OCI-LY3 (cell line): ENCODE measurements around the gene FNBP1L.
A peak's percentile ranks its signal among the peaks of the same experiment; 100 is the strongest.

Experiments used
- H2AFZ ChIP-seq: fragments of 200-600, 300-600 bp; shearing (Covaris generic); 2 replicates; pipeline ENCODE4 v1.6.0; 2014; ENCODE audit warnings: antibody characterized with exemption, low read depth, low read length
- H3K27ac ChIP-seq: fragments of 200-600, 300-600 bp; sonication (generic); 2 replicates; pipeline ENCODE4 v1.5.1; 2014; ENCODE audit warnings: mild to moderate bottlenecking, low read length, moderate library complexity, mixed read lengths
- H3K27me3 ChIP-seq: fragments of 200-600, 300-600 bp; sonication (generic); 2 replicates; pipeline ENCODE4 v1.6.1; 2014; ENCODE audit warnings: low read depth, low read length, mixed read lengths
- H3K36me3 ChIP-seq: fragments of 200-600, 300-600 bp; sonication (generic); replicated peaks from 2 replicates; pipeline ENCODE3; 2014; ENCODE audit warnings: low read depth, low read length, mixed read lengths
- H3K4me1 ChIP-seq: fragments of 300-600, 200-600 bp; sonication (generic); 2 replicates; pipeline ENCODE4 v1.6.1; 2014; ENCODE audit warnings: low read length, mixed read lengths
- H3K4me2 ChIP-seq: fragments of 200-600, 300-600 bp; sonication (generic); 2 replicates; pipeline ENCODE4 v1.6.1; 2014; ENCODE audit warnings: low read length, mixed read lengths
- H3K4me3 ChIP-seq: fragments of 300-600, 200-600 bp; sonication (generic); 2 replicates; pipeline ENCODE4 v1.5.1; 2014; ENCODE audit warnings: antibody characterized with exemption, mild to moderate bottlenecking, low read length, moderate library complexity
- H3K79me2 ChIP-seq: fragments of 300-600, 200-600 bp; shearing (Covaris generic); 2 replicates; pipeline ENCODE4 v1.6.1; 2014; ENCODE audit warnings: mild to moderate bottlenecking, low read length, mixed read lengths
- H3K9ac ChIP-seq: fragments of 300-600, 200-600 bp; shearing (Covaris generic); 2 replicates; pipeline ENCODE4 v1.6.0; 2014; ENCODE audit warnings: mild to moderate bottlenecking, low read length, moderate library complexity
- H3K9me3 ChIP-seq: fragments of 200-600, 300-600 bp; shearing (Covaris generic); 2 replicates; pipeline ENCODE4 v1.6.1; 2014; ENCODE audit warnings: low read length, mixed read lengths; ENCODE audit not compliant: insufficient read depth
- H4K20me1 ChIP-seq: fragments of 200-600, 300-600 bp; sonication (generic); 2 replicates; pipeline ENCODE4 v1.6.1; 2016; ENCODE audit warnings: low read length, mixed read lengths; ENCODE audit not compliant: insufficient read depth
- EZH2phosphoT487 ChIP-seq: fragments of 200-600 bp; shearing (Covaris generic); IDR thresholded peaks from 2 replicates; pipeline ENCODE4 v1.6.1; 2018; ENCODE audit warnings: antibody characterized with exemption, mixed run types, low read depth
- TF ChIP-seq, protein P1 (sequence below): fragments of 200-600, 300-600 bp; sonication (generic); IDR thresholded peaks from 2 replicates; pipeline ENCODE4 v1.5.1; 2014; ENCODE audit warnings: antibody characterized with exemption, low read length, low read depth

The FNBP1L gene

DNA sequence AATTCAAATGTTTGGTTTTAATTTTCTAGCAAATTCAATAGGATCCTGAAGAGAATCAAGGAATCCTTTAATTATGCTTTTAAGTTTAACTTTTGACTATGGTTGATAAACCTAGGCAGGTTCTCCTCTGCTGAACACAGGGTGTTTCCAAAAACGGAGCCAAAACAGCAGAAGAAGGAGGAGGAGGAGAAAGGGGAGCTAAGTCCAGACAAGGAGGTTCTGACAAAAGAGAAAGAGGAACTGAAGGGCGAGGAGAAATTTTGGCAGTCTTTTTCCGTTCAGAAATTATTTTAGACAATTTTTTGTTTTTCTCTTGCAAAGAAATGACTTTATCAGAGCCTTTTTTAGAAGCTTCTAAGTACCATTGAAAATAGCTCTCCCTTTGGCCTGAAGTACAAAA, 33.2 kb upstream of the FNBP1L start:
- Histone ChIP-seq H3K9me3 (no peaks in the 10 kb centered on the region), H2AFZ (no peak overlapping the region; the same call in 1 of the 2 replicates), H3K27me3 (no peaks in the 10 kb centered on the region), H3K79me2 (no peaks in the 10 kb centered on the region), H3K9ac (no peak overlapping the region), H4K20me1 (no peaks in the 10 kb centered on the region), H3K4me3 (peak overlapping the region; percentile 27), H3K36me3 (no peaks in the 10 kb centered on the region), H3K27ac (no peak overlapping the region), H3K4me1 (peaks cover 11% of the 10 kb centered on the region), H3K4me2 (peak overlapping the region; percentile 35)
- TF ChIP-seq EZH2phosphoT487: no peak
- TF ChIP-seq, protein P1, sequence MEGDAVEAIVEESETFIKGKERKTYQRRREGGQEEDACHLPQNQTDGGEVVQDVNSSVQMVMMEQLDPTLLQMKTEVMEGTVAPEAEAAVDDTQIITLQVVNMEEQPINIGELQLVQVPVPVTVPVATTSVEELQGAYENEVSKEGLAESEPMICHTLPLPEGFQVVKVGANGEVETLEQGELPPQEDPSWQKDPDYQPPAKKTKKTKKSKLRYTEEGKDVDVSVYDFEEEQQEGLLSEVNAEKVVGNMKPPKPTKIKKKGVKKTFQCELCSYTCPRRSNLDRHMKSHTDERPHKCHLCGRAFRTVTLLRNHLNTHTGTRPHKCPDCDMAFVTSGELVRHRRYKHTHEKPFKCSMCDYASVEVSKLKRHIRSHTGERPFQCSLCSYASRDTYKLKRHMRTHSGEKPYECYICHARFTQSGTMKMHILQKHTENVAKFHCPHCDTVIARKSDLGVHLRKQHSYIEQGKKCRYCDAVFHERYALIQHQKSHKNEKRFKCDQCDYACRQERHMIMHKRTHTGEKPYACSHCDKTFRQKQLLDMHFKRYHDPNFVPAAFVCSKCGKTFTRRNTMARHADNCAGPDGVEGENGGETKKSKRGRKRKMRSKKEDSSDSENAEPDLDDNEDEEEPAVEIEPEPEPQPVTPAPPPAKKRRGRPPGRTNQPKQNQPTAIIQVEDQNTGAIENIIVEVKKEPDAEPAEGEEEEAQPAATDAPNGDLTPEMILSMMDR: no peak

DNA sequence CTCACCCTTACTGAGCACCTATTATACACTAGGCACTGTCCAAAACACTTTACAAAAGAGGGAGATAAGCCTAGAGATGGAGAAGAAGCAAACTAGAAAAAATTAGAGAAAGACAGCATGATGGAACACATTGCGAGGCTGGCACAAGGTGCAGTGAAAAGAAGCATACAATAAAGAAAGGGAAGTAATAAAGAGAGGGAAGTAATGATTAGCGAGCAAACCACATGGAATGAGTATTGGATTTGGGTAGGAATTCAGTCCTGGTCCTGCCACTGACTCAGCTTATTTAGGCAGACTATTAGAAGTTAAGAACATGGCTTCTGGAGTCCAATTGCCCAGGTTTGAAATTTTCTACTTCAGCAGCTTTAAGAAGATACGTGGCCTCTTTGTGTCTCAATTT, 32.6 kb upstream of the FNBP1L start:
- peak overlapping the region; percentile 35 for H3K4me2 ChIP-seq
- peaks cover 11% of the 10 kb centered on the region for H3K4me1 ChIP-seq
- no peaks in the 10 kb centered on the region for H3K27me3 ChIP-seq
- no peaks in the 10 kb centered on the region for H4K20me1 ChIP-seq
- H3K27ac ChIP-seq: no peak overlapping the region
- H3K9me3 ChIP-seq: no peaks in the 10 kb centered on the region
- no peaks in the 10 kb centered on the region for H3K79me2 ChIP-seq
- no peak for TF ChIP-seq EZH2phosphoT487
- TF ChIP-seq, protein P1: no peak
- no peak overlapping the region for H2AFZ ChIP-seq
- H3K4me3 ChIP-seq: peak overlapping the region; percentile 27
- no peaks in the 10 kb centered on the region for H3K36me3 ChIP-seq
- H3K9ac ChIP-seq: no peak overlapping the region

DNA sequence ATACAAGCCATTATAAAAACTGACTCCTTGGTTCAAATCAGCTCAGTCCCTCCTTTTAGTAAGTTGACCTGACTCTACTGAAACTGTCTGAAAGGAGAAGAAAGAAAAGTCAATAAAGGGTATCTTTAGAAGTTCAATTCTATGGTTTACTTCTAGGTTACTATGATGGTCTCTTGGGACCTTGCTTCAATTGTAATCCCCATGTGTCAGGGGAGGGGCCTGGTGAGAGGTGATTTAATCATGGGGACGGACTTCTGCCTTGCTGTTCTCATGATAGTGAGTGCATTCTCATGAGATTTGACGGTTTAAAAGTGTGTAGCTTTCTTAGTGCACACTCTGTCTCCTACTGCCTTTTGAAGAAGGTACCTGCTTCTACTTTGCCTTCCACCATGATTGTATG, 31.7 kb upstream of the FNBP1L start:
- no peak overlapping the region for H3K9ac ChIP-seq
- no peak overlapping the region for H3K27ac ChIP-seq
- TF ChIP-seq EZH2phosphoT487: no peak
- TF ChIP-seq, protein P1: no peak
- no peak overlapping the region for H3K4me3 ChIP-seq
- no peak overlapping the region for H3K4me2 ChIP-seq
- H3K79me2 ChIP-seq: no peaks in the 10 kb centered on the region
- no peaks in the 10 kb centered on the region for H3K9me3 ChIP-seq
- no peaks in the 10 kb centered on the region for H3K36me3 ChIP-seq
- peaks cover 11% of the 10 kb centered on the region for H3K4me1 ChIP-seq
- no peaks in the 10 kb centered on the region for H3K27me3 ChIP-seq
- no peaks in the 10 kb centered on the region for H4K20me1 ChIP-seq
- H2AFZ ChIP-seq: no peak overlapping the region

DNA sequence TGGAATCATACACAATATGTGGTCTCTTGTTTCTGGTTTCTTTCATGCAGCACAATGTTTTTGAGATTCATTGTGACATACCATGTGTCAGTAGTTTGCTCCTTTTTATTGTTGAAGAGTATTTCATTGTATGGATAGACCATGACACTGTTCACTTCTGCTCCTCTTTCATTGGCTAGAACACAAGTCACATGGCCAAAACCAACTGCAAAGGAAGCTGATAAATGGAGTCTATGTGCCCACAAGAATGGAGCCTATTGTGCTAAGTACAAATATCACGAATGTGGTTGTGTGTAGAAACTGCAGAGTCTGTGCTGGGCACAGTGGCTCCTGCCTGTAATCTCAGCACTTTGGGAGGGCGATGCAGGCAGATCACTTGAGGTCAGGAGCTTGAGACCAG, 28.6 kb upstream of the FNBP1L start:
- no peak for TF ChIP-seq EZH2phosphoT487
- TF ChIP-seq, protein P1: no peak

More for the DNA sequence above, 28.6 kb upstream of the FNBP1L start:
- Histone ChIP-seq H3K9ac (no peak overlapping the region), H3K4me3 (no peak overlapping the region), H3K36me3 (no peaks in the 10 kb centered on the region), H2AFZ (no peak overlapping the region), H3K79me2 (no peaks in the 10 kb centered on the region), H3K27ac (no peak overlapping the region), H3K4me1 (peaks cover 11% of the 10 kb centered on the region), H4K20me1 (no peaks in the 10 kb centered on the region), H3K4me2 (no peak overlapping the region), H3K27me3 (no peaks in the 10 kb centered on the region), H3K9me3 (no peaks in the 10 kb centered on the region)
